MM.1S (cell line): ENCODE data around the gene CDH5.

ENCODE experiments used
- DNase-seq: peaks from one replicate; pipeline ENCODE4 v3.0.0-alpha.2; 2015
- H2AFZ ChIP-seq: fragments of 300-600 bp; sonication (generic); 2 replicates; pipeline ENCODE4 v1.6.0; 2016; ENCODE audit warnings: antibody characterized with exemption, low read length
- H3F3A ChIP-seq: fragments of 300-600 bp; sonication (generic); 2 replicates; pipeline ENCODE4 v1.6.1; 2016; ENCODE audit warnings: mild to moderate bottlenecking, antibody characterized with exemption, low read length, moderate library complexity, mixed read lengths; ENCODE audit not compliant: insufficient read depth
- H3K27ac ChIP-seq: fragments of 300-600 bp; sonication (generic); 2 replicates; pipeline ENCODE4 v1.5.1; 2016; ENCODE audit warnings: mild to moderate bottlenecking, low read length
- H3K27me3 ChIP-seq: fragments of 300-600 bp; sonication (generic); replicated peaks from 2 replicates; pipeline ENCODE4 v1.6.0; 2016; ENCODE audit warnings: low read length; ENCODE audit not compliant: insufficient read depth
- H3K36me3 ChIP-seq: fragments of 300-600 bp; sonication (generic); replicated peaks from 2 replicates; pipeline ENCODE4 v1.6.1; 2016; ENCODE audit warnings: mild to moderate bottlenecking, low read length, mixed read lengths; ENCODE audit not compliant: insufficient read depth
- H3K4me1 ChIP-seq: fragments of 300-600 bp; sonication (generic); 2 replicates; pipeline ENCODE4 v1.6.1; 2016; ENCODE audit warnings: low read length, mixed read lengths
- H3K4me2 ChIP-seq: fragments of 300-600 bp; sonication (generic); 2 replicates; pipeline ENCODE4 v1.6.0; 2016; ENCODE audit warnings: low read depth, low read length
- H3K4me3 ChIP-seq: fragments of 300-600 bp; sonication (generic); 2 replicates; pipeline ENCODE4 v1.5.1; 2016; ENCODE audit warnings: low read length, mixed read lengths
- H3K79me2 ChIP-seq: fragments of 300-600 bp; sonication (generic); 2 replicates; pipeline ENCODE4 v1.6.1; 2016; ENCODE audit warnings: mixed run types, low read length, mixed read lengths
- H3K9ac ChIP-seq: fragments of 300-600 bp; sonication (generic); 2 replicates; pipeline ENCODE4 v1.6.1; 2016; ENCODE audit warnings: low read length, mixed read lengths
- H3K9me2 ChIP-seq: fragments of 300-600 bp; sonication (generic); replicated peaks from 2 replicates; pipeline ENCODE4 v1.6.1; 2016; ENCODE audit warnings: mild to moderate bottlenecking, low read length, mixed read lengths; ENCODE audit not compliant: insufficient read depth
- H3K9me3 ChIP-seq: fragments of 300-600 bp; sonication (generic); replicated peaks from 2 replicates; pipeline ENCODE4 v1.6.1; 2016; ENCODE audit warnings: mild to moderate bottlenecking, low read length, mixed read lengths; ENCODE audit not compliant: insufficient read depth
- H4K20me1 ChIP-seq: fragments of 300-600 bp; sonication (generic); 2 replicates; pipeline ENCODE4 v1.6.1; 2016; ENCODE audit warnings: mild to moderate bottlenecking, low read length, moderate library complexity, mixed read lengths; ENCODE audit not compliant: insufficient read depth
- EZH2 ChIP-seq: fragments of 300-600 bp; sonication (generic); optimal IDR thresholded peaks from 2 replicates; pipeline ENCODE3; 2017; ENCODE audit warnings: low read depth, mild to moderate bottlenecking, antibody characterized with exemption, low read length, mixed read lengths
- EZH2phosphoT487 ChIP-seq: fragments of 300-600 bp; sonication (generic); IDR thresholded peaks from 2 replicates; pipeline ENCODE4 v1.6.1; 2018; ENCODE audit warnings: antibody characterized with exemption, low read length
- TF ChIP-seq, protein P1 (sequence below): fragments of 300-600 bp; sonication (generic); IDR thresholded peaks from 2 replicates; pipeline ENCODE4 v1.5.1; 2016; ENCODE audit warnings: antibody characterized with exemption, low read length, mixed read lengths

Gene CDH5

GRCh38 chr16:66400503-66401380, 34.3 kb downstream of the CDH5 start:
- Histone ChIP-seq H3K36me3 (no peaks in the 10 kb centered on the region), H3K27ac (no peak overlapping the region), H4K20me1 (no peaks in the 10 kb centered on the region), H2AFZ (no peak overlapping the region), H3K9me3 (no peaks in the 10 kb centered on the region), H3K4me2 (no peak overlapping the region), H3K9me2 (no peaks in the 10 kb centered on the region), H3K4me1 (no peaks in the 10 kb centered on the region), H3K27me3 (0 out of 2 replicates have a peak, but pooled peaks cover 13% of the 10 kb centered on the region), H3K79me2 (no peaks in the 10 kb centered on the region), H3K9ac (no peak overlapping the region), H3F3A (no peaks in the 10 kb centered on the region), H3K4me3 (no peak overlapping the region)
- DNase-seq: no peak
- TF ChIP-seq EZH2phosphoT487: no peak
- TF ChIP-seq, protein P1, sequence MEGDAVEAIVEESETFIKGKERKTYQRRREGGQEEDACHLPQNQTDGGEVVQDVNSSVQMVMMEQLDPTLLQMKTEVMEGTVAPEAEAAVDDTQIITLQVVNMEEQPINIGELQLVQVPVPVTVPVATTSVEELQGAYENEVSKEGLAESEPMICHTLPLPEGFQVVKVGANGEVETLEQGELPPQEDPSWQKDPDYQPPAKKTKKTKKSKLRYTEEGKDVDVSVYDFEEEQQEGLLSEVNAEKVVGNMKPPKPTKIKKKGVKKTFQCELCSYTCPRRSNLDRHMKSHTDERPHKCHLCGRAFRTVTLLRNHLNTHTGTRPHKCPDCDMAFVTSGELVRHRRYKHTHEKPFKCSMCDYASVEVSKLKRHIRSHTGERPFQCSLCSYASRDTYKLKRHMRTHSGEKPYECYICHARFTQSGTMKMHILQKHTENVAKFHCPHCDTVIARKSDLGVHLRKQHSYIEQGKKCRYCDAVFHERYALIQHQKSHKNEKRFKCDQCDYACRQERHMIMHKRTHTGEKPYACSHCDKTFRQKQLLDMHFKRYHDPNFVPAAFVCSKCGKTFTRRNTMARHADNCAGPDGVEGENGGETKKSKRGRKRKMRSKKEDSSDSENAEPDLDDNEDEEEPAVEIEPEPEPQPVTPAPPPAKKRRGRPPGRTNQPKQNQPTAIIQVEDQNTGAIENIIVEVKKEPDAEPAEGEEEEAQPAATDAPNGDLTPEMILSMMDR: no peak
- TF ChIP-seq EZH2: no peak

GRCh38 chr16:66401610-66402009, 35.1 kb downstream of the CDH5 start:
- Histone ChIP-seq H3K9me2 (no peaks in the 10 kb centered on the region), H3K9me3 (no peaks in the 10 kb centered on the region), H3F3A (no peaks in the 10 kb centered on the region), H3K9ac (no peak overlapping the region), H3K36me3 (no peaks in the 10 kb centered on the region), H3K27ac (no peak overlapping the region), H3K4me3 (no peak overlapping the region), H4K20me1 (no peaks in the 10 kb centered on the region), H3K4me1 (no peaks in the 10 kb centered on the region), H3K4me2 (no peak overlapping the region), H2AFZ (no peak overlapping the region), H3K27me3 (0 out of 2 replicates have a peak, but pooled peaks cover 16% of the 10 kb centered on the region), H3K79me2 (no peaks in the 10 kb centered on the region)
- TF ChIP-seq EZH2 (no peak), EZH2phosphoT487 (no peak)
- TF ChIP-seq, protein P1: no peak
- DNase-seq: no peak

DNA sequence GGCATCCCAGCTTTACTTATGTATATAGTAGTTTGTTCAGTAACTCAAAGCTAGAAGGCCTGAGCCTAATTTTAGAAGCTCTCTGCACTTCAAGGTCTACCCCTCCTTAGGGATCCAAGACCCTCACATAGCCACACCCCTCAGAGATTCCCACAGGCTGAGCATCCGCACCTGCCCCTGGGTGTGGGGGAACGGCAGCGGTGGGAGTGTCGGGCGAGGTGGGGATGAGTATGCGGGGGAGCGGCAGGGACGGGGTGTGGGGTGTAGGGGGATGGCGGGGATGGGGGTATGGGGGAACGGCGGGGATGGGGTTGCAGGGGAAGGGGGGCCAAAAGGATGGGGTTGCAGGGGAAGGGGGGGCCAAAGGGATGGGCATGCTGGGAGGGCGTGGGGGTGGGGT, 35.7 kb downstream of the CDH5 start:
- 0 out of 2 replicates have a peak, but pooled peaks cover 16% of the 10 kb centered on the region for H3K27me3 ChIP-seq
- H3K9ac ChIP-seq: no peak overlapping the region
- no peak for DNase-seq
- H3F3A ChIP-seq: peaks cover 2% of the 10 kb centered on the region; the same call in 1 of the 2 replicates
- H3K4me3 ChIP-seq: no peak overlapping the region
- no peaks in the 10 kb centered on the region for H3K36me3 ChIP-seq
- H3K9me3 ChIP-seq: no peaks in the 10 kb centered on the region
- H3K4me1 ChIP-seq: peaks cover 3% of the 10 kb centered on the region
- H4K20me1 ChIP-seq: no peaks in the 10 kb centered on the region
- no peak overlapping the region for H2AFZ ChIP-seq
- H3K79me2 ChIP-seq: no peaks in the 10 kb centered on the region
- no peaks in the 10 kb centered on the region for H3K9me2 ChIP-seq
- TF ChIP-seq, protein P1: no peak
- TF ChIP-seq EZH2 (no peak), EZH2phosphoT487 (no peak)
- H3K27ac ChIP-seq: no peak overlapping the region
- H3K4me2 ChIP-seq: no peak overlapping the region
